RPMI8226 (cell line): ENCODE results near the gene RINT1.
"Not testable (repeated sequence)": the region's sequence is repeated elsewhere in the genome, so short reads cannot be mapped to it uniquely, and the experiment has no call there.

ENCODE experiments used
- DNase-seq: peaks from one replicate; pipeline ENCODE4 v3.0.0-alpha.2; 2015

The RINT1 gene

DNA sequence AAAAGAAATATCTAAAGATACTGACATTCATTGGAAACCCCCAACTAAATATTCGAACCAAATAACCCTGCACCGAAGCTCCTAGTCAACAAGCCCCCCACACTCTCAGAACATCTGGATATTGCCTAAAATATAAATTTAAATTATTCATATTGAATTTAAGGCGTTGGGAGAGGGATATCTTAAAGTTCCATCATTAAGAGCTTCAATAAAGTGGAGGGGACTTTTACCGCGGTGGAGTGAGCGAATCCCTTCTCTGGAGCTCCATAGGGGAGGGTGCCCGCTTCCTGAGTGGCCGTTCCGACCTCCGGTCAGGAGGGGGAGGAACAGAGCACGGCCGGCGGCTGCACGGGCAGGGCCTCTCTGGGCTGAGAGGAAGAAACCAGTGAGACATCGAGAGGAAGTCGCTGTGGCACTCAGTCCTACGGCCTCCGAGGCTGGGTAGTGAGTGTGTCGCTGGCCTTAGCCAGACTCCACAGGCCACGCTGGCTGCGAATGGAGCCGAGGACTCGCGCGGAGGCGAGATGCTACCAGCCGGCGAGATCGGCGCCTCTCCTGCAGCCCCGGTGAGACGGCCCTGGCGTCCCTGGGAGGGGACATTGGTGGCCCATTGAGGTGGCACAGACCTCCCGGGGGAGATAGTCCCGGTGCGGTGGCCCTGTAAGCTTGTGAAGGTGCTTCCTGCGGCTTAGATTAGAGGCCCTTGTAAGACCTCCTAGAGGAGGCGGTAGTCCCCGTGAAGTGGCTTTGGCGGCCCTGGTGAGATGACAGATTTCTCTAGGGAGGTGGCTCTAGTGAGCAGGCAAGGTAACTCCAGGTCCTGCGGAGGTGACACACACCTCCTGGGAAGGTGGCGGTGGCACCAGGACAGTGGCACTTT, at the start of gene RINT1:
Gene RINT1 (plus strand): TSS at position 410 of the 880 bp plus-strand sequence. CDS start 115 bp downstream, at position 525.
- peak; percentile 99 for DNase-seq

DNA sequence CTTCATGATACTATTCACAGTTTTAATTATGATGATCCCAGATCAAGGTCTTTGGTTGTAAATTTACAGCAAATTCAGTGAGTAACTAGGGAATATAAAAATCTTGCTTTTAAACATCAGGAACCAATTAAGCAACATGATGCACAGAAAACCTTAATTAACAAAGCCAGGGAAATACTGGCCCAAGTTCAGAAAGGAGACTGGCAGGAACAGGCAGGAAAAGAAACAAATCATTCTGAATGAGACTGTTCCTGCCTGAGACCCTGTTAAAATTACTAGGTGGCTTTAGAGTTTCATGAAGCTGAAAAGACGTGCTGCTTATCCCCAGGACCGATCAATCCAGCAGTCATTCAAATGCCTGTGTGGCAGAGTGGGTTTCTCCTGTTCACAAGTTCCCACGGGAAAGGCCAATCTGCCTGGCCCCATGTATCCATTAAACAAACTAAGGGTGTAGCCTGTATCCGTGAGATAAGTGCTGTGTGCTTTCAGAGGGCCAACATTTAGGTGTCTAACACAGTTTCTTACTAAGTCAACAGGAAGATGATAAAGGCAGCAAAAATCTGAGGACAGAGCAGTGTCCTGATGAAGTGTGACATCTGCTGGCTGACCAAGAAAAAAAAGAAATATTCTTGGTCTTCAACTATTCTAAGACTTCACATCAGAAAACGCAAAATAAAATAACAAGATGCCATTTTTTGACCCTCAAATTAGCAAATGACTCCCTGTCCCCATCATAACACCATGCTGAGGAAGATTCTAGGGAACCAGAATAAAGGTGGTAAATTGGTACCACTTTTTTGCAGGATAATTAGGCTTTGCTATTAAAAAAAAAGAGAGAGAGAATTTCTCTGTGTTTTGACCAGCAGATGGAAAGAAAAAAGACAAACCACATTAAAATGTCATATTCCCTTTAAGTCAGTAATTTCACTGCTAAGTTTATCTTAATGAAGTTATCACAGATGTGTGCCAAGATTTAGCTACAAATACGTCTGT, 44.1 kb upstream of the RINT1 start:
- no peak for DNase-seq

DNA sequence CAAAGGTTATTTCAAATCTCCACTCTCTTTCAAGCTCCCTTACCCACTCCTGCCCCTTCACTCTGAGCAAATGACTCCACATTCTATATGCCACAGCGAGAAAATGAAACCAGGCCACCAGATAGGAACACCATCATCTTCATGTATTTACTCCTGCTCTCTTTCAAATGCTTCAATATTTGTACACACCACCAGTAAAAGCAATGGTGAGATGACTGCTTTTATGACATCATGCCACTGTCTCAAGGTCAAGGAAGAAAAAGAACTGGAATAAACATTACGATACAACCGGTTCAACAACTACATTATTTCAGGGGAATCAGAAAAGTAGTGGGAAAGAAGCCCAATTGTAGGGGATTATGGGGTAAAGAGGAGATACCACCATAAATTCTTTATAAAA, 42.6 kb upstream of the RINT1 start:
- no peak for DNase-seq

DNA sequence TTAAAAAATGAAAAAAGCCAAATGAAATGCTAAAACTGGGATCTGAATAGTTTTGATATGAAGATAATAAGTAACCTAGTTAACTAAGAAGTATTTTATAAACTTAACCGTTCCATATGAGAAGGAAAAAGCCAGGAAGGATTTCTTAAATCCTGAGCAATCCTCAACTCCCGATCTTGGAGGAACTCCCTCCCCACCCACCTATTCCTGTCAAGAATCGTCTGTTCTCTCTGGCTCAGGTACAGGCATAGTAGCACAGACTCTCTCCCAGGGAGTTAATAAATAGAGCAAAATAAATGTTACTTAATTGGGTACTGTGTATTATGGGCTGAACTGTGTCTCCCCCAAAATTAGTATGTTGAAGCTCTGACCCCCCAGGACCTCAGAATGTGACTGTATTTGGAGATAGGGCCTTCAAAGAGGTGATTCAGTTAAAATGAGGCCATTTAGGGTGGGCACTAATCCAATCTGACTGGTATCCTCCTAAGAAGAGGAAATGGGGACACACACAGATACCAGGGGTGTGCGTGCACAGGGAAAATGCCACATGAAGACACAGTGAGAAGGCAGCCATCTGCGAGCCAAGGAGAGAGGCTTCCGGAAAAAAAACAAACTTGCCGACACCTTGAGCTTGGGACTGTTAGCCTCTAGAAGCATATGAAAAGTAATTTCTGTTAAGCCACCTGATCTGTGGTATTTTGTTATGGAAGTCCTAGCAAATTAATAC, 38.6 kb upstream of the RINT1 start:
- no peak for DNase-seq

DNA sequence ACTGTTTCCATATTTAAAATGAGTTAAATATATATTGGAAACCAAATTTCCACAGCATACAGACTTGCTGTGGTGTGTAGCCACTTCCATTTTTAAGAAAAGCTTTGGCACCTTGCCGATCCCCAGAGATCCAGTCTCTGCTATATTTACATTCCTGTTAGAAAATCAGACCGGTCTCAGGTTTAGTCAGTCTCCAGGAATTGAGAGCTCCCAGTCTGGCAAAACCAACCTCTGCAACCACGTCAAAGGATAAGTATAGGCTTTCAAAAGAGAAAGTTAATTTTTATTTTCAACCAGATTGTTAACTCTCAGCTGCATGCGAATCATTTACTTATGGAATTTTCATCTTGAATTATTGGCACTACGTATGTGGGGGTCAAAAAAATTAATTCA, 38.1 kb upstream of the RINT1 start:
- no peak for DNase-seq

DNA sequence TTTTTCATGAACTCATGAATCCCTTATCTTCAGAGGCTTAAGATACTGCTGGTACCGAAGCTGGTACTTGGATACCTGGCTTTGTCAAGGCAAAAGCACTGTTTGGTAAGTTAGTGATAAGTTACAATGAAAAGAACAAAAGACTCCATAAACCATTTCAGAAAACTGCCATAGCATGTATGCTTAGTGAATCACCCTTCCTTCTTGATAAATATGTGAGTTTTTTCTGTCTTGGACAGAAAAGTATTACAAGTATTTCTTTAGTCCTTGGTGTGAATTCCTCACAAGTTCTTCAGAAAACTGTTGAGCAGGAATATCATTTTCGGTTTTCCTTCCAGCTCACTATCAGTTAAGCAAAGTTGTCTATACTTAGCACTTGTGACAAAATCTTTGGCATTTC, 35.5 kb upstream of the RINT1 start:
- no peak for DNase-seq

DNA sequence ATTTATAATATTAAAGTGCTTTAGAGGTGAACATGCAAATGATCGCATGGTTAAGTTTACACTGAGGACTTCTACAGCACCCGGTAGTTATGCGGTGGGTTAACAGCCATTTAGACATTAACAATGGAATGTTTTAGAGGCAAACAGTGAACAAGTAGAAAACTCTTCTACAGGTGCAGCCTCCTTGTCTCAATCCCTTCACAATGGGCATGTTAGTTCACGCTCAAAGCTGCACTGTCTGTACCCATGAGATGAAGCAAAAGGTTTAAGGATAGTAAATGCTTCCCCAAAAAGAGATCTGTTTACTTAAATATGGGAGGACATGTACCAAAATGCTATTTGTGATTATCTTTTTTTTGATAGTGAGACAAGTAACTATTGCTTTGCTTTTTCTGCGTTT, 35.0 kb upstream of the RINT1 start:
- no peak for DNase-seq

DNA sequence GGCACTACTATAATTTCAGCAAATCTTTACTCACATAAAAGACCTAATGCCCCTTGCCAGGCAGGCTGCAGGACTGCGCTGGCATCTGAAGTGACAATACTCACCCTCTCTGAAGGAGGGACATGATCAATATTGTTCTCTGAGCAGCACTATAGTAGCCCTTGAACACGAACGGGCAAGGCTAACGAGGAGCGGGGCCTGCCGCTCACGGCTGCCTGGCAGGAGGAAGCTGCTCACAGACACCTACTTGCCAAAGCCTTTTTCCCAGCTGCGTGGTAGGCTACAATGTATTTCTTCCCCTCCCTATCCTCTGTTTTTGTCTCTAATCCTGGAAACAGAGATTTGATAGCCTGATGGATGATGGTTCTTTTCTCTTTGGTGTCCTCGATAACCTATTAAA, 29.8 kb upstream of the RINT1 start:
- no peak for DNase-seq

DNA sequence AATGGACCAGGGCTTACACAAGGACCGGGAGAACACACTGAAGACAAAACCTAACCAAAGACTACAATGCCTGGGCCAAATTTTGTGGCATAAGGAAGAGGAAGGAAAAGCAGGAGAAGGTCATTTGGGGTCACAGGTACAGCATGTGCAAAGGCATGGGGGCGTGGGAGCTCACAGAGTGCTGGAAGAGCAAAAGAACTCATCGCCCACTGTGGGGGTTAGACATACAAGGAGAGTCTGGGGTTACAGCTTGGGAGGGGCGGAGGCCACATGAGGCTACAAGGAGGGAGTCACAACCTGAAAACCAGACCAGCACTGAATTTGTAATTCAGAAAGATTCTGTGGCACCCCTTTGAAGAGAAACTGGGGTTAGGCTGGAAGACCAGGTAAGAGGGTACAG, 19.6 kb upstream of the RINT1 start:
- DNase-seq: no peak

DNA sequence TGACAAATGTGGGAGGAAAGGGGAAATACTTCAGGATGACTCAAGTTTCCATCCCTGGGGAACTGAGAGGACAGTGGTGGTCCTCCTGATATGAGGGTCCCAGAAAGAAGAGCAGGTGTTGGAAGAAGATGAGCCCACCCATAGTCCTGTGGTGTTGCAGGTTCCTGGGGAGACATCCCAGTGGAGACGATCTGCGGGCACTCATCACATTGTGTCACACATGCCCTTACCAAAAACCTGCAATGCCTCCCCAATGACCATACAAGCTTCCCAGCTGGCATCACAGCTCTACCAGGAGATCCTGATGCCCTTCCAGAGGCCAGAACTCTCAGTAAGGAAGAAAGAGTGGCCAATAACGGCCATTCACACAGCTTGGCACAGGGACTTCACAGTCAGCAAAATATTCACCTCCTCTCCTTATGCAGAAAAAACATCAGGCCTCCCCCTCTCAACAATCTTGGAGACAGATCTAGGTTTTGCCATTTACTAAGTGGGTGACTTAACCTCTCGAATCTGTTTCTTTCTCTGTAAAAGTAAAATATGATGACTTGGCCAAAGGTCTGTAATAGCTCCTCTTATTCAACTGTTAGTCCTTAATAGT, 19.0 kb upstream of the RINT1 start:
- DNase-seq: no peak

DNA sequence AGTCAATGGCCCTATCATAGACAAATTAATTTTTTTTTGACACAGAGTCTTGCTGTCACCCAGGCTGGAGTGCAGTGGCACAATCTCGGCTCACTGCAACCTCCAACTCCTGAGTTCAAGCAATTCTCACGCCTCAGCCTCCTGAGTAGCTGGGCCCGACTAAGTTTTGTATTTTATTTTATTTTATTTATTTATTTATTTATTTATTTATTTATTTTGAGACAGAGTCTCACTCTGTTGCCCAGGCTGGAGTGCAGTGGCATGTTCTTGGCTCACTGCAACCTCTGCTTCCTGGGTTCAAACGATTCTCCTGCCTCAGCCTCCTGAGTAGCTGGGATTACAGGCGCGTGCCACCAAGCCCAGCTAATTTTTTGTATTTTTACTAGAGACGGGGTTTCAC, 16.4 kb upstream of the RINT1 start:
- DNase-seq: not testable (repeated sequence)

DNA sequence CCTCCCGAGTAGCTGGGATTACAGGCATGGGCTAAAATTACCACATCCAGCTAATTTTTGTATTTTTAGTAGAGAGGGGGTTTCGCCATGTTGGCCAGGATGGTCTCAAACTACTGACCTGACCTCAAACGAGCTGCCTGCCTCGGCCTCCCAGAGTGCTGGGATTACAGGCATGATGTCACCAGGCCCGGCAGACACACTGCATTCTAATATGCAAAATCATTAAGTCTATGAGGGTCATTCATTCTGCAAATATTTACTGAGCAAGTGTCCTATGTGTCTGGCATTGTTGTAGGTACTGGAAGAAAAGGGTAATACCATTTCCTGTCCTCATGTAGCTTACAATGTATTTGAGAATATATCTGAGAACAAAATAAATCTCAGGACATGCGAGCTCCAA, 12.6 kb upstream of the RINT1 start:
- DNase-seq: no peak

DNA sequence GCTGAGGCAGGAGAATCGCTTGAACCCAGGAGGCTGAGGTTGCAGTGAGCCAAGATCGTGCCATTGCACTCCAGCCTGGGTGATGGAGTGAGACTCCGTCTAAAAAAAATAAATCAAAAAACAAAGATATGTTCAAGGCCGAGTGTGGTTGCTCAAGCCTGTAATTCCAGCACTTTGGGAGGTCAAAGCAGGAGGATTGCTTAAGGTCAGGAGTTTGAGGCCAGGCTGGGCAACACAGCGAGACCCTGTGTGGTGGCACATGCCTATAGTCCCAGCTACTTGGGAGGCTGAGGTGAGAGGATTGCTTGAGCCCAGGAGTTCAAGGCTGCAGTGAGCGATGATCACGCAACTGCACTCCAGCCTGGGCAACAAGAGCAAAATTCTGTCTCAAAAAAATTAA, 11.4 kb upstream of the RINT1 start:
- DNase-seq: not testable (repeated sequence)

DNA sequence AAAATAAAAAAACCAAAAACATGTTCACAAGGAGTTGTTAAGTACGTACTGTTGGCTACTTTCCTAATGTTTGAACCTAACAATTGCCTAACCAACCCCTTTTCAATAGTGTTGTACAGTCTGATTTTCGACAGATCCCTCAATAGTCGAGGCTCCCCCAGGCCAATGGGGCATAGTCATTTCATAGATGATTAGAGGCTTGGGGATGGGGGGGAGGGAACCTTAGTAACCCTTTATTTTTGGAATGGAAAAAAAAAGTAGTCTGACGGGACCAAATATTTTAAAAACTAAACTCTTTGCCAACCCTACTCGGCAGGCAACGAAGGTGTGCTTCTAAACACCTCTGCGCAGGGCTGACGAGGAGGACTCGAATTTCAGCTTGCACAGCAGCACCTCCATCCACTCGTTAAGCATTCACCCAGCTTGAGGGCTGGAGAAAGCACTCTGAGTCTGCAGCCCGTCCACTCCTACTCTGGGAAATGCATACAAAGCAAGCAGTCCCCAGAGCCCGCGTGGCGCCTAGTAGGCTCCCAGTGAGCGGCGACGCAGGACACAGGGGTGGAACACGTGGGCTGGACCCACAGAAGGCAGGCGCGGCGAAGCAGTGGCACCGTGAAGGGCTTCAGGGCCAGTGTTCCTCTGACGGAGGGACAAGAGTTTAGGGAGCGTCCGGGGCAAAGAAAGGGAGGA, 10.8 kb upstream of the RINT1 start:
- peak; percentile 92 for DNase-seq

DNA sequence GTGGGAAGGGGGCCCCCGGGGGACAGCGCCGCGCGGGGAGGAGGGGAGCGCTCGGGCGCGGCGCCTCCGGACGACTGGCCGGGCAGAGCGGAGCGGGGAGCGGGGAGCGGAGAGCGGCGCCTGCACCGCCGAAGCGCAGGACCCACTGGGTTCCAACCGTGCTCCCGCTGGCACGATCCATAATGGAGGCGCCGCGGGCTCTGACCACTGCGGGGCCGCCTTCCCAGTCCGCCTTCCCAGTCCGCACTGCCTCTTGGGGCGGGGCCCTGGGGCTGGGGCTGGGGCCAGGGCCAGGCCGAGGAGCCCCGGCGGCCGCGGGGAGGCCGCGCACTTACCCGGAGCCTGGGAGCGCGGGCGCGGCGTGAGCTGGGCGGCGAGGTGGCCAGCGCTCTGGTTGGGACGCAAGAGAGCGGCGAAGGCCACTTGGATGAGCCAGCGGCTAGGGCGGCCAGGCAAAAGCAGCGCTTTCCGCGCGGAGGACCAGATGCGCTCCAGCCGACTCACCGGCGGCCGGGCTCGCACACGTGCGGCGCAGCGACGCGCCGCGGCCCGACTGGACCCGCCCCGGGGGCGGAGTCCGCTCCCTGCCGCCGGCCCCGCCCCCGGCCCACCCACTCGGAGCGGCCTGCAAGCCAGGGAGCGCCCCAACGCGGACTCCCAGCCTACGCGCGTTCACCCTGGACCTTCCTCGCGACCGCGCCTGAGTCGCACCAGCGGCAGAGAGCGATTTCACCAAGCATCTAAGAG, 10.1 kb upstream of the RINT1 start, which contains the start of gene PUS7:
Gene PUS7 (minus strand): TSS at position 555 of the 747 bp plus-strand sequence. CDS start 13,759 bp downstream, outside the sequence.
- DNase-seq: peak; percentile 97

DNA sequence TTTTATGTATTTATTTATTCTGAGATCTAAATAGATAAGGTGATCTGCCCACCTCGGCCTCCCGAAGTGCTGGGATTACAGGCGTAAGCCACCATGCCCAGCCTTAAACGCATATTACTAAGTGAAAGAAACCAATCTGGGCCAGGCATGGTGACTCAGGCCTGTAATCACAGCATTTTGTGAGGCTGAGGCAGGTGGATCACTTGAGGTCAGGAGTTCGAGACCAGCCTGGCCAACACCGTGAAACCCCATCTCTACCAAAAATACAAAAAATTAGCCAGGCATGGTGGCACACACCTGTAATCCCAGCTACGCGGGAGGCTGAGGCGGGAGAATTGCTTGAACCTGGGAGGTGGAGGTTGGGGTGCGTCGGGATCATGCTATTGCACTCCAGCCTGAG, 7.6 kb upstream of the RINT1 start:
- DNase-seq: not testable (repeated sequence)

DNA sequence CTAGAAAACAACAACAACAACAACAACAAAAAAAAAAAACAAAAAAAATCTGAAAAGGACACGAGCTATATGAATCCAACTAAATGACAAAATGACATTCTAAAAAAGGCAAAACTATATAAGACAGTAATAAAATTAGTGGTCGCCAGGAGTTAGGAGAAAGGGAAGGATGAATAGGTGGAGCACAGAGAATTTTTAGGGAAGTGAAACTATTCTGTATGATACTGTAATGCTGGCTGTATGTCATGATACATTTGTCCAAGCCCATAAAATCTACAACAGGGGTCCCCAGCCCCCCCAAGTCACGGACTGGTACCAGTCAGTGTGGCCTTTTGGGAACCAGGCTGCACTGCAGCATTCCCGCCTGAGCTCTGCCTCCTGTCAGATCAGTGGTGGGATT, 7.2 kb upstream of the RINT1 start:
- peak; percentile 22 for DNase-seq

DNA sequence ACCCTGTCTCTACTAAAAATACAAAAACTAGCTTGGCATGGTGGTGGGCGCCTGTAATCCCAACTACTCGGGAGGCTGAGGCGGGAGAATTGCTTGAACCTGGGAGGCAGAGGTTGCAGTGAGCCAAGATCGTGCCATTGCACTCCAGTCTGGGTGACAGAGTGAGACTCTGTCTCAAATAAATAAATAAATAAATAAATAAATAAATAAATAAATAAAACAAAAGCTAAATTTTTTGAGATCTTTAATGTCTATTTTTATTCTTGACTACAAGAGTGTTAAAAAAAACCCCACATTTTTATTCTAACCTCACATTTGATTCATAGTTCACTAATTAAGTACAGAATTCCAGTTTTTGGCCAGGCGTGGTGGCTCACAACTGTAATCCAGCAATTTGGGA, 4.3 kb upstream of the RINT1 start:
- DNase-seq: not testable (repeated sequence)

DNA sequence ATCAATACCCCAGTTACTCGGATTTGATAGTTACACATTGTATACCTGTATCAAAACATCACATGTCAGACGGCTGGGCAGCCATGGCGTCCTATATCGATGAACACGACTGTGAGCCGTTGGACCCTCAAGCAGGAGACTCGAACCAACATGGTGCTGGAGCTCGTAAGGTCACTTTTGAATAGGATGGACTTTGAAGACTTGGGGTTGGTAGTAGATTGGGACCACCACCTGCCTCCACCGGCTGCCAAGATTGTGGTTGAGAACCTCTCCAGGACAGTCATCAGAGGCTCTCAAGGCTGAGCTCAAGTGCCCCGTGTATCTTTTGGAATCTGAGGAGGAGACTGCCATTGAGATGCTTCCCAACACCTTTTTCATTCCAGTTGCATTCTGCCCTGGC, 1.9 kb upstream of the RINT1 start:
- no peak for DNase-seq

DNA sequence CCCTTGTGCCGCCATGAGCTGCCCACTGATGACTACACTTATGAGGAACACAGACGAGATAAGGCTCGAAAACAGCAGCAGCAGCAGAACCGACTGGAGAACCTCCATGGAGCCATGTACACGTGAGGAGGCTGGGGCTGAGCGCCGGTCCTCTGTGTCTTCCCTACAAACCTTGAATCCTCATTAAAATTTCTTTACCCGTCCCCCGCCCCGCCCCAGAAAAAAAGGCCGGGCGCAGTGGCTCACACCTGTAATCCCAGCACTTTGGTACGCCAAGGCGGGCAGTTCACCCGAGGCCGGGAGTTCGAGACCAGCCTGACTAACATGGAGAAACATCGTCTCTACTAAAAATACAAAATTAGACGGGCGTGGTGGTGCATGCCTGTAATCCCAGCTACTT, 1.5 kb upstream of the RINT1 start:
- no peak for DNase-seq
